SK-N-SH (cell line): ENCODE results near the gene TSC2. TPM values are rescaled to one million over a fixed set of nuclear protein-coding genes. Genes with fewer than 3 reads are reported as not detected.

Source experiments
- CTCF ChIA-PET: fragments of 300-600, 350-600 bp; formaldehyde crosslinking; extraction: SDS; loops from one replicate; lab custom pipeline; 2021; lab: Yijun Ruan, JAX
- POLR2A ChIA-PET: fragments of 350-600 bp; sonication (Branson Sonifier 250); formaldehyde crosslinking; extraction: SDS; loops from one replicate; lab custom pipeline; 2020; ENCODE audit warnings: antibody characterized with exemption, inconsistent platforms; lab: Yijun Ruan, JAX
- DNase-seq: peaks from one replicate; pipeline ENCODE4 v3.0.0; 2012
- H2AFZ ChIP-seq: fragments of 200-600 bp; sonication (generic); 2 replicates; pipeline ENCODE4 v1.8.1; 2016; ENCODE audit warnings: antibody characterized with exemption, mild to moderate bottlenecking, low read depth
- H3F3A ChIP-seq: fragments of 200-600 bp; sonication (generic); replicated peaks from 2 replicates; pipeline ENCODE3; 2016; ENCODE audit warnings: antibody characterized with exemption, mild to moderate bottlenecking; ENCODE audit not compliant: insufficient read depth
- H3K27ac ChIP-seq, 2 experiments: fragments of 200-500 bp in 1 of 2; fragments of 200-600 bp in 1 of 2; sonication (Bioruptor generic) in 1 of 2; sonication (generic), shearing (Covaris generic) in 1 of 2; 2 replicates each; pipeline versions ENCODE4 v1.5.1 to v1.6.1; 2014 to 2016; ENCODE audit warnings: low read depth in 2 of 2, inconsistent platforms in 1 of 2, low read length in 1 of 2, mild to moderate bottlenecking in 1 of 2, mixed read lengths in 1 of 2
- H3K27me3 ChIP-seq: fragments of 200-600 bp; sonication (generic), shearing (Covaris generic); 2 replicates; pipeline ENCODE4 v1.6.1; 2016; ENCODE audit warnings: mixed run types; ENCODE audit not compliant: insufficient read depth
- H3K36me3 ChIP-seq, 2 experiments: fragments of 200-500 bp in 1 of 2; fragments of 200-600 bp in 1 of 2; sonication (Bioruptor generic) in 1 of 2; sonication (generic) in 1 of 2; replicated peaks in 1 of 2; 2 replicates each; pipeline versions ENCODE3 to v1.5.1; 2014 to 2016; ENCODE audit warnings: low read length in 1 of 2, mild to moderate bottlenecking in 1 of 2; ENCODE audit not compliant: insufficient read depth in 2 of 2, control insufficient read depth in 1 of 2
- H3K4me1 ChIP-seq, 2 experiments: fragments of 200-500 bp in 1 of 2; fragments of 200-600 bp in 1 of 2; sonication (Bioruptor generic) in 1 of 2; sonication (generic), shearing (Covaris generic) in 1 of 2; 2 replicates each; pipeline versions ENCODE4 v1.5.1 to v1.6.1; 2014 to 2016; ENCODE audit warnings: low read depth in 1 of 2, low read length in 1 of 2, mixed run types in 1 of 2; ENCODE audit not compliant: insufficient read depth in 2 of 2, control insufficient read depth in 1 of 2
- H3K4me2 ChIP-seq: fragments of 200-600 bp; sonication (generic), shearing (Covaris generic); 2 replicates; pipeline ENCODE4 v1.6.1; 2017; ENCODE audit warnings: mixed run types
- H3K4me3 ChIP-seq, 2 experiments: fragments of 200-500 bp in 1 of 2; fragments of 200-600 bp in 1 of 2; sonication (Bioruptor generic) in 1 of 2; sonication (generic), shearing (Covaris generic) in 1 of 2; 2 replicates each; pipeline versions ENCODE4 v1.5.1 to v1.8.1; 2014 to 2016; ENCODE audit warnings: low read depth in 2 of 2, inconsistent platforms in 1 of 2, low read length in 1 of 2, mild to moderate bottlenecking in 1 of 2, mixed read lengths in 1 of 2, moderate library complexity in 1 of 2
- H3K79me2 ChIP-seq: fragments of 200-600 bp; sonication (generic); 2 replicates; pipeline ENCODE4 v1.8.1; 2017; ENCODE audit warnings: mild to moderate bottlenecking; ENCODE audit not compliant: insufficient read depth
- H3K9ac ChIP-seq: fragments of 200-600 bp; sonication (generic); 2 replicates; pipeline ENCODE4 v1.6.1; 2017; ENCODE audit warnings: mixed run types
- H3K9me2 ChIP-seq: fragments of 200-600 bp; sonication (generic); 2 replicates; pipeline ENCODE4 v1.6.1; 2017; ENCODE audit warnings: mixed run types
- H3K9me3 ChIP-seq: fragments of 200-600 bp; sonication (generic); 2 replicates; pipeline ENCODE4 v1.6.1; 2017; ENCODE audit warnings: mixed run types, mild to moderate bottlenecking, moderate library complexity
- H4K20me1 ChIP-seq: fragments of 200-600 bp; sonication (generic); 2 replicates; pipeline ENCODE4 v1.6.1; 2017; ENCODE audit warnings: mild to moderate bottlenecking, mixed run types; ENCODE audit not compliant: insufficient read depth
- EZH2phosphoT487 ChIP-seq: fragments of 200-600 bp; sonication (generic); IDR thresholded peaks from 2 replicates; pipeline ENCODE4 v1.6.1; 2017; ENCODE audit warnings: low read depth, mixed run types, mild to moderate bottlenecking, antibody characterized with exemption, moderate library complexity, borderline replicate concordance
- FOSL2 ChIP-seq: IDR thresholded peaks from 2 replicates; pipeline ENCODE4 v1.4.0; 2012; ENCODE audit warnings: low read depth, mild to moderate bottlenecking, moderate library complexity, borderline replicate concordance
- FOXJ3 ChIP-seq: sonication (generic); formaldehyde crosslinking; IDR thresholded peaks from 2 replicates; pipeline ENCODE4 v1.5.1; 2020; ENCODE audit warnings: mild to moderate bottlenecking, missing genetic modification reagents
- GATA2 ChIP-seq: sonication (generic); formaldehyde crosslinking; IDR thresholded peaks from 2 replicates; pipeline ENCODE4 v1.5.0; 2020; ENCODE audit warnings: mild to moderate bottlenecking, missing genetic modification reagents
- MEF2A ChIP-seq: IDR thresholded peaks from 2 replicates; pipeline ENCODE4 v1.4.0; 2012; ENCODE audit warnings: low read depth, borderline replicate concordance
- PBX3 ChIP-seq: IDR thresholded peaks from 2 replicates; pipeline ENCODE4; 2012
- POLR2AphosphoS5 ChIP-seq: IDR thresholded peaks from 2 replicates; pipeline ENCODE4 v1.6.1; 2012; ENCODE audit warnings: low read depth, low read length
- RAD21 ChIP-seq: IDR thresholded peaks from 2 replicates; pipeline ENCODE4 v1.6.1; 2012; ENCODE audit warnings: mild to moderate bottlenecking, low read length
- RCOR1 ChIP-seq: fragments of 150-350 bp; IDR thresholded peaks from 2 replicates; pipeline ENCODE4 v1.6.1; 2017; ENCODE audit warnings: antibody characterized with exemption, low read length
- SIN3A ChIP-seq: IDR thresholded peaks from 2 replicates; pipeline ENCODE4 v1.6.1; 2012; ENCODE audit warnings: low read depth, mild to moderate bottlenecking, low read length, moderate library complexity, borderline replicate concordance
- TAF1 ChIP-seq: IDR thresholded peaks from 2 replicates; pipeline ENCODE4 v1.6.1; 2012; ENCODE audit warnings: low read depth, mild to moderate bottlenecking, low read length, moderate library complexity, borderline replicate concordance
- TCF12 ChIP-seq: IDR thresholded peaks from 2 replicates; pipeline ENCODE4 v1.4.0; 2012
- USF1 ChIP-seq: IDR thresholded peaks from 2 replicates; pipeline ENCODE4 v1.4.0; 2012; ENCODE audit warnings: low read depth, borderline replicate concordance
- WGBS: methylation state at CpG from one replicate; pipeline ENCODE4 v1.1.6; 2017; ENCODE audit warnings: low lambda C conversion rate; 5-methylcytosine and 5-hydroxymethylcytosine counted together
- polyA plus RNA-seq, 3 experiments: library from polyadenylated mRNA; depleted of rRNA; stranded (reverse); fragments of >200 nt; gene quantifications; 2 replicates each; pipeline ENCODE4 v1.2.3, GENCODE V29; 2012
- TF ChIP-seq, protein P1 (sequence below): IDR thresholded peaks from 2 replicates; pipeline ENCODE4 v1.4.0; 2012; ENCODE audit warnings: low read depth, borderline replicate concordance
- TF ChIP-seq, protein P2 (sequence below): IDR thresholded peaks from 2 replicates; pipeline ENCODE4 v1.4.0; 2012; ENCODE audit warnings: low read depth

The TSC2 gene
- polyA plus RNA-seq, 1 of the 3 experiments (the other 2 are of a cell fraction), result 96.1 TPM

DNA sequence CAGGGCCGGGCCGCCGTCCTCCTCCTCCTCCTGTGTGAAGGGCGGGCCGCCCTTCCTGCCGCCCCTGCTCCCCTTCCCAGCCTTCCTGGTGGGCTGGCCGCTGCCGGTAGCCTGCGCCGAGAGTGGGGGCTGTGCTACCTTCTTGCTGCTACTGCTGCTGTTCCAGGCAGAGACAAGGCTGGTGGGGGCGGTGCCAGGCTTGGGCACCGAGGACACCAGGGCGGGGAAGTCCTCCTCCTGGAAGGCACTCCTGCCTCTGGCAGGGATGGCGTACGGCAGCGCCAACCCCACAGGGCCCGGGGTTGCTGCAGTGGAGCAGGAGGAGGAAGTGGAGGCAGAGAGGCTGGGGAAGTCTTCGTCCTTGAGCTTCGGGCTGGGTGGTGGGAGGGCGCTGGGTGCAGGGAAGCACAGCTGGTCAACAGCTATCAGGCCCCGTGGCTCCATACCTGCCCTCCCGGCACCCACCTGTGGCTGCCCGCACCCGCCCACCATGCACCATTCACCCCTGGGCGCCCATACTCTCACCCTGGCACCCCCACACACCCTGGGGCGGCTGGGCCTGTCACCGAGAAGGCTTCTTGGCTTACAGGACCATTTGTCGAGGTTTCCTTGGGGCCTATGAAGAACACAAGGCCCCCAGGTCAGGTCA is 47.8 kb upstream of the TSC2 start:
- H3K27me3 ChIP-seq, result no peaks in the 10 kb centered on the region
- CTCF ChIA-PET, result interaction anchor here (1.0 to 1.5 kb wide), 4 partner anchors 10 to 141 kb away, joined by 3 to 4 read pairs (median 4); partner anchors contain the start of gene SYNGR3
- H4K20me1 ChIP-seq, result peaks cover 31% of the 10 kb centered on the region
- H3K9me3 ChIP-seq, result no peaks in the 10 kb centered on the region
- H3K4me1 ChIP-seq, result peaks cover 6 to 16% of the 10 kb centered on the region in 2 experiments; a peak in 2 of 4 replicates
- H3K9ac ChIP-seq, result no peak overlapping the region
- H3K27ac ChIP-seq, result no peak overlapping the region
- H3K4me3 ChIP-seq, result no peak overlapping the region
- WGBS, result 93% methylated on average over 21 of the region's 28 CpGs
- H3K4me2 ChIP-seq, result no peak overlapping the region
- no peaks in the 10 kb centered on the region for H3K9me2 ChIP-seq
- H3F3A ChIP-seq, result peaks cover 19% of the 10 kb centered on the region
- no peak overlapping the region for H2AFZ ChIP-seq
- peaks cover 8 to 58% of the 10 kb centered on the region in 2 experiments for H3K36me3 ChIP-seq
- H3K79me2 ChIP-seq, result peaks cover 31% of the 10 kb centered on the region; the same call in 1 of the 2 replicates
- POLR2A ChIA-PET, result no interaction called here
- no peak for DNase-seq
- TF ChIP-seq GATA2 (CRISPR knock-in tag), result no peak
- no peak for TF ChIP-seq FOSL2
- TF ChIP-seq TCF12, result no peak
- no peak for TF ChIP-seq MEF2A
- TF ChIP-seq SIN3A, result no peak
- TF ChIP-seq RCOR1, result no peak
- TF ChIP-seq TAF1, result no peak
- no peak for TF ChIP-seq RAD21

- TF ChIP-seq, protein P1, sequence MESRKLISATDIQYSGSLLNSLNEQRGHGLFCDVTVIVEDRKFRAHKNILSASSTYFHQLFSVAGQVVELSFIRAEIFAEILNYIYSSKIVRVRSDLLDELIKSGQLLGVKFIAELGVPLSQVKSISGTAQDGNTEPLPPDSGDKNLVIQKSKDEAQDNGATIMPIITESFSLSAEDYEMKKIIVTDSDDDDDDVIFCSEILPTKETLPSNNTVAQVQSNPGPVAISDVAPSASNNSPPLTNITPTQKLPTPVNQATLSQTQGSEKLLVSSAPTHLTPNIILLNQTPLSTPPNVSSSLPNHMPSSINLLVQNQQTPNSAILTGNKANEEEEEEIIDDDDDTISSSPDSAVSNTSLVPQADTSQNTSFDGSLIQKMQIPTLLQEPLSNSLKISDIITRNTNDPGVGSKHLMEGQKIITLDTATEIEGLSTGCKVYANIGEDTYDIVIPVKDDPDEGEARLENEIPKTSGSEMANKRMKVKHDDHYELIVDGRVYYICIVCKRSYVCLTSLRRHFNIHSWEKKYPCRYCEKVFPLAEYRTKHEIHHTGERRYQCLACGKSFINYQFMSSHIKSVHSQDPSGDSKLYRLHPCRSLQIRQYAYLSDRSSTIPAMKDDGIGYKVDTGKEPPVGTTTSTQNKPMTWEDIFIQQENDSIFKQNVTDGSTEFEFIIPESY, result no peak
- TF ChIP-seq PBX3, result no peak
- no peak for TF ChIP-seq FOXJ3 (CRISPR knock-in tag)
- no peak for TF ChIP-seq EZH2phosphoT487
- no peak for TF ChIP-seq TCF12
- TF ChIP-seq, protein P2, sequence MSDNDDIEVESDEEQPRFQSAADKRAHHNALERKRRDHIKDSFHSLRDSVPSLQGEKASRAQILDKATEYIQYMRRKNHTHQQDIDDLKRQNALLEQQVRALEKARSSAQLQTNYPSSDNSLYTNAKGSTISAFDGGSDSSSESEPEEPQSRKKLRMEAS, result no peak
- no peak for TF ChIP-seq POLR2AphosphoS5
- no peak for TF ChIP-seq USF1
- H3K4me1 ChIP-seq, result peaks cover 9 to 26% of the 10 kb centered on the region in 2 experiments; a peak in 3 of 4 replicates
- H3F3A ChIP-seq, result peaks cover 13% of the 10 kb centered on the region
- no peak overlapping the region for H3K4me3 ChIP-seq
- peaks cover 42% of the 10 kb centered on the region for H4K20me1 ChIP-seq
- H3K27ac ChIP-seq, result no peak overlapping the region
- DNase-seq, result no peak
- 91% methylated on average over 13 of the region's 19 CpGs for WGBS
- H3K4me2 ChIP-seq, result no peak overlapping the region
- H3K9me2 ChIP-seq, result no peaks in the 10 kb centered on the region
- POLR2A ChIA-PET, result no interaction called here
- no peak overlapping the region for H2AFZ ChIP-seq
- no peaks in the 10 kb centered on the region for H3K27me3 ChIP-seq
- H3K9ac ChIP-seq, result no peak overlapping the region
- peaks cover 42% of the 10 kb centered on the region for H3K79me2 ChIP-seq
- peaks cover 8 to 62% of the 10 kb centered on the region in 2 experiments for H3K36me3 ChIP-seq
- no peaks in the 10 kb centered on the region for H3K9me3 ChIP-seq
- CTCF ChIA-PET, result interaction anchor here (1.3 to 1.4 kb wide), 2 partner anchors 17 to 139 kb away, joined by 3 to 4 read pairs; partner anchors contain the start of gene GFER
Measured at GRCh38 chr16:2001035-2001434, 46.8 kb upstream of the TSC2 start.
